Measurements from ENCODE around the gene EPS8L1.
A peak's percentile ranks its signal among the peaks of the same experiment; 100 is the strongest.
"Not testable (repeated sequence)": the region's sequence is repeated elsewhere in the genome, so short reads cannot be mapped to it uniquely, and the experiment has no call there.

Gene EPS8L1

DNA sequence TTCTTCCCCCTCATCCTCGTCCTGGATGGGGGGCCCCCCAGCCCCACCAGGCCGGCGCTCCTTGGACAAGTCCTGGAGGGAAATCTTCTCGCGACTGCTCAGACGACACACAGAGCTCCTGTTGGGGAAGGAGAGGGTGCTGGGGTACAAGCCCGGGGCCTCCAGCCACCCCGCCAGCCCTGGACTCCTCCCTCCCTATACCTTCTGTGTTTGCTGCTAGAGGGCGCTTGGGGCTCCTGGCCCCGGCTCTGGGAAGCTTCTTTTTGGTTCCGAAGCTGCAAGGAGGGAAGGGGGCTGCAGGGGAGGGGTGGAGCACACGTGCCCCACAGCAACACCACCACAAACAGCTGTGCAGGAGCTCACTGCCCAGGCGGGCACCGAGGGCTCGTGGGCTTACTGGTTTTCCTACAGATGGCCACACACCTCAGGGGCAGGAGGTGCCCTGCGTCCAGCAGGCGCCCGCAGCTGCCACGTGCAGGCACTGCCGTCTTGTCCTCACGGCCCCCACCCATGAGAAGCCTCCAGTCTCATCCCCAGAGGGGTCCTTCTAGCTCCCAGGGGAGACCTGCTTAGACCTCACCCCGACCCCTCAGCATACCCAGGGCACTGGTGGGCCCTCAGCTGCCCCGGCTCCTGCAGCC lies 20.5 kb downstream of the EPS8L1 start:
- DNase-seq = no peak

DNA sequence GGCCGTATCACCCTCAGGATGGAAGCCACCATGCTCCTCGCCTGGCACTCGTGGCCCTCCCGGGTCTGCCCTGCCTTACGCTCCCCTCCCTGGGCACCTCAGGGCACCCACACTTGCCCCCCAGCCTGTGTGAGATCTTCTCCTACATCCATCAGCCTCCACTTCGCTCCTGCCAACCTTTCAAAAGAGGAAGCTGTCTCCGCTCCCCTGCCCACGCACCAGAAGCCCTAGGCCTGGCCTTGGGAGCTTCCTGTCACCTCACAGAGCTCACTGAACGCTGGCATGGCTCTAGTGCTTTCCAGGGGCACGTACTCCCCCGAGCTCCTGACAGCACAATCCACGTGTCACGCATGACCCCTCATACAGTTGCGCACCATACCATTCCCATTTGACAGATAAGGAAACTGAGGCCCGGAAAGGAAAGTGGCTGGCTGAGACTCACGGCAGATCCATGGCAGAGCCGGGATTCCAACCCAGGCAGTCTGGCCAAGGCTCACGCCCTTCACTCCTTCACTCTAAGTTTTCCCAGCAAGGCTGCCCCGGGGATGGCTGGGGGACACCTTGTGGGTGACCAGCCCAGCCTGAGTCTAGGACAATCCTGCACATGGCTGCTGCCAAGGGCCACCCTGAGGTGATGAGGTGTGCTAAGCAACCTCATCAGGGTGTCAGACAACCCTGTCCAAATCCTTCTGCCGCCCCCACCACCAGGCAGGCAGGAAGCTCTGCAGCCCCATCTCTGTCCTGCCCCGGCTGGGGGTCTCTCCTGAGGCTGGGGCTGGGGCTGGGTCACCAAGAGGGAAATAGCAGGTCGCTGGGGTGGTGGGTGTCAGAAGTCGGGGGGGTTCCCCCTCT lies 22.4 kb downstream of the EPS8L1 start:
- DNase-seq = no peak

DNA sequence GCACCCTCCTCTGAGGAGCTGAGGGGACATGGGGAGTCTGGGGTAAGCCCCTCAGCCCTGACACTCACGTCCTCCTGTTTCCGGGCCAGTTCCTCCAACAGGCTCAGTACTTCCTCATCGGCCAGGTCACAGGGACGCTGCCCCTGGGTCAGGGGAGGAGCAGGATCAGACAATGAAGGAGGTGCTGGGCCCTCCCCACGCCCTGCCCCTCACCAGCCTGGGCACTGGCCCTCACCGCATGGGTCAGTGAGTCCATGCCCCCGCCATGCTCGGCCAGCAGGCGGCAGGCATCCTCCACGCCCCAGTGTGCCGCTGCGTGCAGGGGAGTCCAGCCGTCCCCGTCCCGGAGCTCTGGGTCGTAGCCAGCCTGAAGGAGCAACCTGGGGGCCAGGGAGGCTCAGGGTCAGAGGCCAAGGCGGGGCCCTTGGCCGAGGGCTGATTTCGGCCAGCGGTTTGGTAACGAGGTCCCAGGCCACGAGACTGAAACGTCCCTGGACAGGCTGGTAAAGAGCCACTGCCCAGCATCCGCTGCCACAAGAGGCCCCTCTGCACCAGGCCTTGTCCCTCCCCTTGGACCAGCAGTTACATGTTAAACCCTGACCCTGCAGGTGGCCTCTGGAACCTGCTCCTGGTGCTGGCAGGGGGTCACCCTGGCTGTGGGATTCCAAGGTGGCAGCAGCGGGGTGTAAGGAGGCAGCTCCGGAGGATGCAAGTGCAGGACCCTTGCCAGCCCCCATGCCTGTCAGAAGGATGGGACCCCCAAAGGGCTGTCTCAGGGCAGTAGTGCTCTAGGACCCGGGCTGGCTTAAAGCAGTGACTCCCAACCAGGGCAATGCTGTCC lies 23.3 kb downstream of the EPS8L1 start:
- DNase-seq = no peak

DNA sequence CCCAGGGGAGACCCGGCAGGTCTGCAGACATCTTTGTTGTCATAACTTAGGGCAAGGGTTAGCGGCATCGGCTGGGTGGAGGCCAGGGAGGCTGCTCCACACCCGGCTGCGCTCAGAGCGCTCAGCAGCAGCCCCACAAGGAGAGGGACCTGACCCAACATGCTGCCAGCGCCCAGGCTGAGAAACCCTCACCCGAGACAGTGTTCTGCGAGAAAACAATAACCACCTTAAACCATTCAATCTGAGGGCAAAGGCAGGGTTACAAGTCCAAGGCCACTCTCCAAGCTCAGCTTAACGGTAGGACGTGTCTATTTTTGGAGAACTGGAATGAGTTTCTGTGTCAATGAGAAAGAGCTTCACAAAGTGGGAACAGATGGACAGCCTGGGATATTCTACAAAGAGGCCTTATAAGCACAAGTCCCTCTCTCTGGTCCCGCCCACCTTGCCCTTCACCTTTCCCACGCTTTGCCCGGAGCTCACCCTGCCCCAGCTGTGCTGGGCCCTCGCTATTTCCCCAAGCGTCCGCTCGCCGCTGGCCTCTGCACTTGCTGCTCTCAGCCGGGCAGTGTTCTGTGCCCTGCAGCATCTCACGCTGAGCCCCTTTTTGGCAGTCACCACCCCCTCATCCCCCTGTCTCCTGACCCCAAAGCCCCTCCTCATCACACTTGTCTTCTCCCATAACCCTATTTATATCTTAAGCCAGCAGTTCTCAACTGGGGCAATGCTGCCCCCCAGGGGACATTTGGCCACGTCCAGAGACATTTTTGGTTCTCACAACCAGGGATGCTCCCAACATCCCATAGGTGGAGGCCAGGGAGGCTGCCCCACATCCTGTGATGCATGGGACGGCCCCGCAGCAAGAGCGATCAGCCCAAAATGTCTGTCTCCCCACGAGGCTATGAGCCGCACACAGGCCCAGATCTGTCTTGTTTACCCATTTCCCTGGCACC lies 24.2 kb downstream of the EPS8L1 start:
- DNase-seq = no peak

DNA sequence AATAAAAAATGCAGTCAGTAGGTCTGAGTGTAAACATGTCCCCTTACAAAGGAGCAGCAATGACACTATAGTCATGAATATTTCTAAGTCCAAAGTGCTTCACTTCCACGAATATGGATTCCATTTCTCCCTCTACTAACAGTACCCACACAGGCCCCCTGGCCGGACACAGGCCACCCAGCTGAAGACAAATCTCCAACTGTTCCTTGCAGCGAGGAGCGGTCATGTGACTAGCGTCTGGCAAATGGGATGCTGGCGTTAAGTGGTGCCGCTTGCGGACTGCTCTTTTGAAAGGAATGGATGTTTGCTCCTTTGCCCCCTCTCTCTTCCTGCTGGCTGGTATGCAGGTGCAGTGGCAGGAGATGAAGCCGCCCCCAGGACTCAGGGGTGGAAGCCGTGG lies 25.6 kb downstream of the EPS8L1 start:
- DNase-seq = no peak

DNA sequence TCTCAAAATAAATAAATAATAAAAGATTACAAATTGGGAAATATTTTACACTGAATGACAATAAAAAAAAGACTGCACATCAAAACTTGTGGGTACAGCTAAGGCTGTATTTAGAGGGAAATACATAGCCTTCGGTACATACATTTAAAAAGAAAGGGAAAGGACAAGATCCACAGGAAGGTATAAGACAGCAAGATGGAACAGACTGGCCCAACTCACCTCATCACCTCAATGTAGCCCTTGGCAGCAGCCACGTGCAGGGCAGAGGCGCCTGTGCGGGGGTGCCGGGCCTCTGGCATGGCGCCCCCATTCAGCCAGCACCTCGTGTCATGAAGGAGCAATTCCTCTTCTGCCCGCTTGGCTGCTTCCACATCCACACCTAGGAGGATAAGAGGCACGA lies 27.5 kb downstream of the EPS8L1 start:
- no peak for DNase-seq

DNA sequence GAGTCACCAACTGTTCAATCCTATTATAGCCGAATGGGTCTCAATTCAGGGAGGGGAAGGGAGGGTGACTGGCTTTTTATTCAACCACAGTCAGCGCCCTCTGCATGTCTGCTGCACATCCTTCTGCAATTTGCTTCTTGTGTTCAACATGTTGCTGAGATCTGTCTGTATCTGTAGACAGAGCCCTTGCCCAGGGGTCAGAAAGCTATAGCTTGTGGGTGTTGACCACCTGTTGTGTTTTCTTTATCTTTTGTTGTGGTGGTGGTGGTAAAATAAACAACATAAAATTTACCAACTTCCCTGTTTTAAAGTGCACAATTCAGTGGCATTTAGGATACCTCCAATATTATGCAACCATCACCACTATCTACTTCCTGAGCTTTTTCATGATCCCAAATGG lies 29.6 kb downstream of the EPS8L1 start:
- no peak for DNase-seq

DNA sequence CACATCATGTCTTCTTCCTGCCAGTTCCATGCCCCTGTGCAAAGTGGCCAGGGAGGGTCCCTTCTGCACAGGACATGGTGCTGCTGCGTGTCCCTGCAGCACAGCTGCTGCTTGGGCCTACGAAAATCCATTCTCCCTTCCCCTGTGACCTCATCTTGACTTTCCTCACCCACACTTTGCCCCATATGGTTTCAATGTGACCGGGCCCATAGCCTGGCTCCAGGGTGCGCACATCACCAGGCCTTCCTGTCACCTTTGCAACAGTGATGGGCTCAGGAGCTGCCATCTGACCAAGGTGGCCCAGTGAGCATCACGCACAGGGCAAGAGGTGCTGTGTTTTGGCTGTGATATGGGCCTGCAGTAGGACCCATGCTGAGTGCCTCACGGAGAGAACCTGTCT lies 30.9 kb downstream of the EPS8L1 start:
- DNase-seq = no peak

DNA sequence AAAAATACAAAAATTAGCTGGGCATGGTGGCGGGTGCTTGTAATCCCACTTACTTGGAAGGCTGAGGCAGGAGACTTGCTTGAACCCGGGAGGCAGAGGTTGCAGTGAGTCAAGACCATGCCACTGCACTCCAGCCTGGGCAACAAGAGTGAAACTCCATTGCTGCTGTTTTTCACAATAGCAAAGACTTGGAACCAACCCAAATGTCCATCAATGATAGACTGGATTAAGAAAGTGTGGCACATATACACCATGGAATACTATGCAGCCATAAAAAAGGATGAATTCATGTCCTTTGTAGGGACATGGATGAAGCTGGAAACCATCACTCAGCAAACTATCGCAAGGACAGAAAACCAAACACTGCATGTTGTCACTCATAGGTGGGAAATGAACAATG lies 31.6 kb downstream of the EPS8L1 start:
- DNase-seq = not testable (repeated sequence)

DNA sequence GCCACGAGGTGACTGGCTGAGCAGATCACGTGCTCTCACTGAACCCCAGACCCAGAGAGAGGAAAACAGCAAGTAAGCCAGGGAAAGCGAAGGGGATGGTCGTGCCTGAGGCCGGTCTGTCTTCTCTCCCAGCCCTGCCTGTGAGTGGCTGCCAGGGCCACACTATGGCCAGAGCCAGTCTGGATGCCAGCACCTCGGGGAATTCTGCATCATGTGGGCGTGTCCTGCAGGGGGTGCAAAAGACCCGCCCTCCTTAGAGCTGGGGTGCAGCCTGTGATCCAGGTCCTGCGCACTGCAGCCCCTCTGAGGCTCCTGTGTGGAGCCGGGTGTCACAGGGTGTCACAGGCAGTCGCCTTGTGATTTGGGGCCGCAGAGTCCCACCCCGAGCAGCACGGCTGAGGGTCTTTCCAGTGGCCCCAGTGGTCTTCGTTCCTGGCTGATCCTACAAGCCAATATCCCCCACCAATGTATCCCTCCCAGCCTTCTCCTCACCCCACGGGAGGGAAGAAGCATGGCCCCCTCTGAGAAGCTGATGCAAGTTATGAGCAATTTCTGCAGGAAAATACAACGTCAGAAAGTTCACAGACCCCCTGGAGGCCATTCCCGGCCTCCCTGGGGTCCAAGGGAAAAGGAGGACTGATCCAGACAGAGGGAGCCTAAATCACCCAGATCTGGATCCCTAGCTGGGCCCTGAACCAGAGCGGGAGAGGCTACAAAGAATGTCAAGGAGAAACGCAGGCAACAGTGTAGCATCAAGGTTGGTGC lies 34.0 kb downstream of the EPS8L1 start:
- no peak for DNase-seq

DNA sequence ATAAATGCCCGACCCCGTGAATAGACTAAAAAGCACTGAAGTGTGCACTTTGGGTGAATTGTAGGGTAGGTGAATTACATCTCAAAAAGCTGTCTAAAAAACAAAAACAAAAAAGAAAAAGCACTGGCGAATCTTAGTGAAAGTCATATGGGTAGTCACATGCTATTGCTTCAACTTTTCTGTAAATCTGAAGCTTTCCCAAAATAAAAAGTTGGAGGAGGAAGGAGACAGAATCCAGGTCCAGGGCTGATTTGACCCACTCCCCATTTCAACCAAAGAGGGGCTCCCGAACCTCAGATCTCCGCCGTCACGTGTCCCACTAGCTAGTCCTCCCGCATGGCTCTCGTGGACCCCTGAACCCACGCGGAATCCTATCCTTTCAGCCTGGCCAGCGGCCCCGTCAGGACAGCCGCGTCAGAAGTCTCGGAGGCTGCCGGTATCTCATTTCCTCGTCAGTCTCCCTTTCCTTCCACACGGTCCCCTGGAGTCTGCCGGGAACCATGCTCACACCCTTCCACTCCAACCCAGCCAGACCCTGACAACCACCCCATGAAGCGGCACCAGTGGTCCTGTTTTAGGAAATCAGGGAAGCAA lies 35.7 kb downstream of the EPS8L1 start:
- DNase-seq = no peak

DNA sequence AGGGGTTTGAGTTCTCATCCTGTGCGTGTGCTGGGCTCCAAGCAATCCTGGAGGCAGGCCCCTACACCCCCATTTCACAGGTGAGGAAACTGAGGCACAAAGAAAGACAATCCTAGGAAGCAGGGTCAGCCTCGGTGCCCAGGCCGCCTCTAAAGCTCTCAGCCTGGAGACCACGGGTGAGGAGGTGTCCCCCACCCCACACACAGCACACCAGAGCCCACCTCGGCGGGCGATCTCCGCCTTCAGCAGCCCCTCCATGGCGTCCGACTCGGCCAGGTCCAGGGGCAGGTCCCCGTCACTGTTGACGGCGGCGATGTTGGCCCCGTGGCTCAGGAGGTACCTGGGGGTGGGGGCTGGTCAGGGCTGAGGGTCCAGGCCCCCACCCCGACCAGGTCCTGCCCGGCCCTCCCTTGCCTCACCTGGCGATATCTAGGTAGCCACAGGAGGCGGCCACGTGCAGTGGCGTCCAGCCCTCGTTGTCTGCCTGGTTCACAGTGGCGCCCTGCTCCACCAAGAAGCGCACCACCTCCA lies 36.6 kb downstream of the EPS8L1 start:
- no peak for DNase-seq

DNA sequence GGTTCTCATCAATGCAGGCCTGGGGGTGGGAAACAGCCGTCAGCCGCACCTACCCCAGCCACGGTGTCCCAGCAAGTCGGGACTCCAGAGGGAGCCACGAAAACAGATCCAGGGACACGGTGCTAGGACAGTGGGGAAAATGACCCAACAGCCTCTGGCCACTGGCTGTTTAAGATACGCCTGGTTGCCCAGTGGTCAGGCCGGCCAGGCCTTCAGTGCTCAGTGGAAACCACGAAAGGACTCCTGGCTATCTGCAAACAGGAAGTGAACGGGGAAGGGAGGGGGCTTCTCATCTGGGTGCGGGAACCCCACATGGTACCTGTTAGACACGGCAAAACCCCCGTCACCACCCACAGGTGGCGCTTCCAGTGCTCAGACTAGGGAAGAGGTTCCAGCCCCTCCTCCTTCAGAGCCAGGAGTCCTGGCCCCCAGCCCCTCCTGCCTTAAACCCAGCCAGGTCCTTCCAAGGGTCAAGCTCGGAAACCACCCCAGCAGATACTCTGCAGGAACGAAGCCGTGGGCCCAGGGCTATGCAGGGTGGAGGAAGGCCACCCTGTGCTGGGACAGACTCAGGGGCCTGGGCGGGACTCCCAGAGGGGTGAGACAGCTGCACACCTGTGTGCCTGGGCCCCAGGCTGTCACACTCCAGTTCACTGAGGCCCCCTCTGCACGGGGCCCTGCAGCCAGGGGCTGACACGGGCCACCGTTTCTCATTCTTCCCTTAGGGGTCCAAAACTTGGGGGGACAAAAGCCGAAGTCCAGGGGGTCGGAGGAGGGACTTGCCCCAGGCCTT lies 37.3 kb downstream of the EPS8L1 start:
- DNase-seq = no peak

DNA sequence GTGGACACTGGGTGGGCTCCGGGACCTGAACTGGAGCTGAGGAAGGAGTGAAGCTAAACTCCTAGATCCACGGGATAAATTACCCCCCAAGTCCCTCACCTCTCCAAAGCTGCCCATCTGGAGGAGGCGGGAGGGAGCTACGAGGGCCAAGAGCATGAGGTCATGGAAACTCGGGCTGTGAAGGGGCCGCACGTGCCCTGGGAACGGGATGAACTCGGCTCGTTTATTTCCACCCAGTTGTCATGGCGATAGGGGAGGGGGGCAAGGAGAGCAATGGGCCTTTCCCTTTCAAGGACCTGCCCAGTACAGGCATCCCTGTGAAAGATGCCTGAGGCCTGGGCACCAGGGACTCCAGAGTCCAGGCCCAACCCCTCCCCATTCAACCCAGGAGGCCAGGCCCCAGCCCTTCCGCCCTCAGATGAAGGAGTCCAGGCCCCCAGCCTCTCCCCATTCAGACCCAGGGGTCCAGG lies 37.9 kb downstream of the EPS8L1 start:
- DNase-seq = peak in 1 of 2 experiments; percentile 50

DNA sequence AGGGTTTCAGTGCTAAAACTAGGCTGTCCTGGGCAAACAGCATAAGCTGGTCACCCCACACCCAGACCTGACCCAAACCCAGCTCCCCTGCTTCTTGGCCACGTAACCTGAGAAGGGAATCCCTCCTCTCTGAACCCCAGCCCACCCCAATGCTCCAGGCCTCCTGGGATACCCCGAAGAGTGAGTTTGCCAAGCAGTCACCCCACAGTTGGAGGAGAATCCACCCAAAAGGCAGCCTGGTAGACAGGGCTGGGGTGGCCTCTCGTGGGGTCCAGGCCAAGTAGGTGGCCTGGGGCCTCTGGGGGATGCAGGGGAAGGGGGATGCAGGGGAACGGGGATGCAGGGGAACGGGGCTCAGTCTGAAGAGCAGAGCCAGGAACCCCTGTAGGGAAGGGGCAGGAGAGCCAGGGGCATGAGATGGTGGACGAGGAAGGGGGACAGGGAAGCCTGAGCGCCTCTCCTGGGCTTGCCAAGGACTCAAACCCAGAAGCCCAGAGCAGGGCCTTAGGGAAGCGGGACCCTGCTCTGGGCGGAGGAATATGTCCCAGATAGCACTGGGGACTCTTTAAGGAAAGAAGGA lies 39.0 kb downstream of the EPS8L1 start:
- no peak for DNase-seq

DNA sequence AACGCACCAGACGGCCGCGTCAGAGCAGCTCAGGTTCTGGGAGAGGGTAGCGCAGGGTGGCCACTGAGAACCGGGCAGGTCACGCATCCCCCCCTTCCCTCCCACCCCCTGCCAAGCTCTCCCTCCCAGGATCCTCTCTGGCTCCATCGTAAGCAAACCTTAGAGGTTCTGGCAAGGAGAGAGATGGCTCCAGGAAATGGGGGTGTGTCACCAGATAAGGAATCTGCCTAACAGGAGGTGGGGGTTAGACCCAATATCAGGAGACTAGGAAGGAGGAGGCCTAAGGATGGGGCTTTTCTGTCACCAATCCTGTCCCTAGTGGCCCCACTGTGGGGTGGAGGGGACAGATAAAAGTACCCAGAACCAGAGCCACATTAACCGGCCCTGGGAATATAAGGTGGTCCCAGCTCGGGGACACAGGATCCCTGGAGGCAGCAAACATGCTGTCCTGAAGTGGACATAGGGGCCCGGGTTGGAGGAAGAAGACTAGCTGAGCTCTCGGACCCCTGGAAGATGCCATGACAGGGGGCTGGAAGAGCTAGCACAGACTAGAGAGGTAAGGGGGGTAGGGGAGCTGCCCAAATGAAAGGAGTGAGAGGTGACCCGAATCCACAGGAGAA lies 39.9 kb downstream of the EPS8L1 start:
- DNase-seq = no peak

DNA sequence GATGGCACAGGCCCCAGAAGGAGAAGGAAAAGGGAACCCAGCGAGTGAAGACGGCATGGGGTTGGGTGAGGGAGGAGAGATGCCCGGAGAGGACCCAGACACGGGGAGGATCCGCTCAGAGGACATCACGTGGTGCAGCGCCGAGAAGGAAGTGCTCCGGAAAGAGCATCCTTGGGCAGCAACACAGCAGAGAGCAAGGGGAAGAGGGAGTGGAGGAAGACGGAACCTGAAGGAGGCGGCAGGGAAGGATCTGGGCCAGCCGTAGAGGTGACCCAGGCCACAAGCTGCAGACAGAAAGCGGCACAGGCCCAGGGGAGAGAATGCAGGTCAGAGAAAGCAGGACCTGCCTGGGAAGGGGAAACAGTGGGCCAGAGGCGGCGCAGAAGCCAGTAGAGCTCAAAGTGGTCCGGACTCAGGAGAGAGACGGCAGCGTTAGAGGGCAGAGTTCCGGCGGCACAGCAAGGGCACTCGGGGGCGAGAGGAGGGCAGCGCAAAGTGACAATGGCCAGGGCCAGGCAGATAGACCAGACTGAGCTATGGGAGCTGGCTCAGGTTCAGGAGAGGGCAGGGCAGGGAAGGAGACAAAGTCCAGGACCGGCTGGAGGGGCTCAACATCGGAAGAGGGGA lies 40.7 kb downstream of the EPS8L1 start:
- DNase-seq = peak in 1 of 2 experiments; percentile 63

DNA sequence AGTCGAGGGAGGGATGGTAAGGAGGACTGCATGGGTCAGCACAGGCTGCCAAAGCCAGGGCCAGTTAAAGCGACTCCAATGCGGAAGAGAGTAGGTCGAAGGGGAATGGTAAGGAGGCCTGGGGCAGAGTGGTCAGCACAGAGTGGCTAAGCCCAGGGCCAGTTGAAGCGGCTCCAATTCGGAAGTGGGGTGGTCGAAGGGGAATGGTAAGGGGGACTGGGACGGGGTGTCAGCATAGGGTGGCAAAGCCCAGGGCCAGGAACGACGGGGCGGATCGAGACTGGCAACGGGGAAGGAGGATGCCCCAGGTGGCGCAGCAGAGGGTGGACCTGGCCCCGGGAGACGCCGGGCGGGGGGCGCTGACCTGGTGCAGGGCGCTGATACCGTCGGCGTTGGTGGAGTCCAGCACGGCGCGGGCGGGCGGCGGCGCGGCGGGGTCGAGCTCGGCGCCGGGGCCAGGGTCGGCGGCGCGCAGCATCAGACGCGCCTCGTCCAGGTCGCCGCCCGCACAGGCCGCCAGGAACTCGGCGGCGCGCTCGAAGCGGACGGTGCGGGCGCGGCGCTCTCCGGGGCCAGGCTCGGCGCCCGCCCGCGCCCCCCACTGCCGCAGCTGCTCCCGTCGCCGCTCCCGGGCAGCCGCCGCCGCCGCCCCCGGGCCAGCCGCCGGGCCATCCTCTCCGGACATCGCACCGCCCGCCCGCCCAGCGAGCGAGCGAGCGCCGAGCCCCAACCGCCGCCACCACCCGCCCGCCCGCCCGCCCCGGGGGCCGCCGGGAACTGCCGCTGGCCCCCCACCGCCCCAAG lies 41.4 kb downstream of the EPS8L1 start, which contains the start of gene PPP1R12C:
TSS of gene PPP1R12C (minus strand) at position 779 of the 804 bp plus-strand sequence. CDS start at position 685, 94 bp downstream.
- no peak for DNase-seq
